Epithelial cell of esophagus (primary cell): ENCODE data around the gene IL23R.
"Not testable (repeated sequence)": the region's sequence is repeated elsewhere in the genome, so short reads cannot be mapped to it uniquely, and the experiment has no call there.

Experiments
- DNase-seq: peaks from one replicate; pipeline ENCODE4 v3.0.0; 2010; ENCODE audit warnings: low read depth
- H3K4me3 ChIP-seq: 2 replicates; pipeline ENCODE4 v1.5.1; 2011; ENCODE audit warnings: mild to moderate bottlenecking, low read length, control low read depth
- TF ChIP-seq, protein P1 (sequence below): IDR thresholded peaks from 2 replicates; pipeline ENCODE4 v1.5.1; 2011; ENCODE audit warnings: low read depth, mild to moderate bottlenecking, low read length, control low read depth, inconsistent platforms; ENCODE audit not compliant: insufficient read depth; ENCODE audit errors: missing control alignments

The IL23R gene

DNA sequence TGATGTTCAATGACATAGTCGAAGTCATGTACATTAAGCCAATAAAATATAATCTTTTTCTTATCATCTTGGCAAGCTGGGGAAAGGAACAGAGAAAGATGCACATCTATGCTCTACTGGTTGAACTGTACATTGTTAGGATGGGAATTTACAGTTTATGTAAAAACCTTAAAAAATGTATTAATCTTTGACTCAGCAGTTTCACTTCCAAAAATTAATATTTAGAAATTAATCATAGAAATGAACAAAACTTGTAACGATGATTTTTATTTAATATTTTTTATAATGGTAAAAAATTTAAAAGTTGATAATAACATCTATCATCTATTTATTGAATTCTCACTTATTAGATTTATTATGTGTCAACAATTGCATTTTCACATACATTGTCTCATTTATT is 25.8 kb upstream of the IL23R start:
- TF ChIP-seq, protein P1, sequence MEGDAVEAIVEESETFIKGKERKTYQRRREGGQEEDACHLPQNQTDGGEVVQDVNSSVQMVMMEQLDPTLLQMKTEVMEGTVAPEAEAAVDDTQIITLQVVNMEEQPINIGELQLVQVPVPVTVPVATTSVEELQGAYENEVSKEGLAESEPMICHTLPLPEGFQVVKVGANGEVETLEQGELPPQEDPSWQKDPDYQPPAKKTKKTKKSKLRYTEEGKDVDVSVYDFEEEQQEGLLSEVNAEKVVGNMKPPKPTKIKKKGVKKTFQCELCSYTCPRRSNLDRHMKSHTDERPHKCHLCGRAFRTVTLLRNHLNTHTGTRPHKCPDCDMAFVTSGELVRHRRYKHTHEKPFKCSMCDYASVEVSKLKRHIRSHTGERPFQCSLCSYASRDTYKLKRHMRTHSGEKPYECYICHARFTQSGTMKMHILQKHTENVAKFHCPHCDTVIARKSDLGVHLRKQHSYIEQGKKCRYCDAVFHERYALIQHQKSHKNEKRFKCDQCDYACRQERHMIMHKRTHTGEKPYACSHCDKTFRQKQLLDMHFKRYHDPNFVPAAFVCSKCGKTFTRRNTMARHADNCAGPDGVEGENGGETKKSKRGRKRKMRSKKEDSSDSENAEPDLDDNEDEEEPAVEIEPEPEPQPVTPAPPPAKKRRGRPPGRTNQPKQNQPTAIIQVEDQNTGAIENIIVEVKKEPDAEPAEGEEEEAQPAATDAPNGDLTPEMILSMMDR = no peak
- H3K4me3 ChIP-seq = no peak overlapping the region
- no peak for DNase-seq

DNA sequence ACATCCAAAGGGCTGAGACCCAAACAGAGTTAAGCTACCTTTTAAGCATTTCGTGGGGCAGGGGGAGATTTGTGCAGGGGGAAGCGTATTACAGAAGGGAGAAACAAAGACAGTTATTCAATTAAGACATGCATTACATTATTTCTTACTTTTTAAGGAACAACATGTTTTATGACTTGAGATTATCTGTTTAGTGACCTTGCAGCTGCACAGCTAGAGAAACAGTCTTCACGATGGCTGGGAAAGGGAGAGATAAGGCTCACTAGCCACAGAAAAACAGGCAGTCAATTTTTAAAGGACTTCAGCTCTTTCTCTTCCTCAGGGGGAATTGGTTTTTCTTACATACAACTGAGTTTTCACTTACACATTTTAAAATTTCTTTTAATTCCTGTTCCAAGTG is 24.4 kb upstream of the IL23R start:
- DNase-seq, H3K4me3 ChIP-seq: not testable (repeated sequence)

DNA sequence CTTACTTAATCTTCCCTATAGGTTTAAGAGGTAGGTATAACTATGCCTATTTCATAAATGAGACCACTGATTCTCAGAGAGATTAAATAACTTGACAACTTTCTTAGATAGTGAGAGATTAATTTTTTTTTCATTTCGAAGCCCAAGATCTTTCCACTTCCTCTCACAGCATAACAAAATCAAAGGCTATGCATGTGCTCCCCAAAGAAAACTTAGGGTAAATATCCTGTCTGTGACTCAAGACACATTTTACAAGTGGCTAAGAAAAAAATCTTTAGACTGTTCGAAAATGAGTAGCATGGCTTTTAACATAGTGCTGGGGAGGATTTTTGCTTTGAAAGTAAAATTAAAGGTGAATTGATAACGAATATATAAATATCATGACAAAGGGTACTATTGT is 23.3 kb upstream of the IL23R start:
- no peak overlapping the region for H3K4me3 ChIP-seq
- no peak for DNase-seq
- TF ChIP-seq, protein P1 = no peak

DNA sequence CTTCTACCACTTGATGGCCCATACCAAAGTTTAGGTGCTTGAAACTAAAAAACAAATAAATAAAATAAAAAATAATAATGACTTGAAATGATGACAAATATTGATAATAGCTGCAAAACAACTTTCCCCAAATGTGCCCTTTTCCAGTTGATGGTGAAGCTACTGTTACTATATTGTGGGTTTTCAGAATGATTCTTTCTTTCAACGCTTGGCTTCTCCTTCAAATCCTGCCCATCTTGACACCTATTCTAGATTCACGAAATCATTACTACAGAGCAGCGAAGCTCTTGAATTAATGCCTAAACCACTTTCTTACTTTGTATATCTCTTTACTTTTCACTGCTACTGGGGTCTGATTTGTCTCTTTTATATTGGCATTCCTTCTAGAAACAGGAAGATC is 22.3 kb upstream of the IL23R start:
- no peak overlapping the region for H3K4me3 ChIP-seq
- TF ChIP-seq, protein P1 = no peak
- no peak for DNase-seq

DNA sequence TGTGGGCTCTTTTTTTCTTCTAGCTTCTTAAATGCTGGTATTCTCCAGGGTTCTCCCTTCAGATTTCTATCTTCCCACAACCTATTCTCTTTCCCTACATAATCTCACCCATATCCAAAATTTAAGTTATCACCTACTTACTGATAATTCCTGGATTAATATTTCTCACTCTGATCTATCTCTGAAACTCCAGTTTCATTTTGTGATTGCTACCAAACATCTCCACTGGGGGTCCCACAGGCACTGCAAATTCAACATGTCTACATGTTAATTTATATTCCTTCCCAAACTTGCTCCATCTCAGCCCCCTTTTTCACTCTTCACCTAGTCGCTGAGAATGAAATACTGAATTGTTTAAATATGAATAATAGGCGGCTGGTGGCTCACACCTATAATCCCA is 21.6 kb upstream of the IL23R start:
- DNase-seq = peak; percentile 10
- TF ChIP-seq, protein P1 = no peak
- H3K4me3 ChIP-seq = no peak overlapping the region

DNA sequence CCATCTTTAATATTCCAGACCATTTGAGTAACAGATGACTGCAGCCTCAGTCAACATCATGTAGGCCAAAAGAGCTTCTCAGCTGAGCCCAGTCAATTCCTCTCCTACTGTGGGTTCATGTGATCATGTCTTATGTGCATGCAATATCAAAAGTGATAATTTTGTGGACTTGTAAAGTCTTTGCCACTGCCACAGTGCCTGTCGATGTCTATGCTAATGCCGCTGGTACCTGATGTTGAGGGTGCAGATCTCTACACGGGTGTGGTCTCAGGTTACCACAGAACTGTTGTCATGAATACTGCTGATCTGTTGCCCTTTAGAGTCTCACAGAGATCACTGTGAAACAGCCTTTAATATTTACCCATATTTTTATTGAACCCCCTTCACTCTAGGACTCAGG is 20.2 kb upstream of the IL23R start:
- no peak overlapping the region for H3K4me3 ChIP-seq
- TF ChIP-seq, protein P1 = no peak
- DNase-seq = no peak

DNA sequence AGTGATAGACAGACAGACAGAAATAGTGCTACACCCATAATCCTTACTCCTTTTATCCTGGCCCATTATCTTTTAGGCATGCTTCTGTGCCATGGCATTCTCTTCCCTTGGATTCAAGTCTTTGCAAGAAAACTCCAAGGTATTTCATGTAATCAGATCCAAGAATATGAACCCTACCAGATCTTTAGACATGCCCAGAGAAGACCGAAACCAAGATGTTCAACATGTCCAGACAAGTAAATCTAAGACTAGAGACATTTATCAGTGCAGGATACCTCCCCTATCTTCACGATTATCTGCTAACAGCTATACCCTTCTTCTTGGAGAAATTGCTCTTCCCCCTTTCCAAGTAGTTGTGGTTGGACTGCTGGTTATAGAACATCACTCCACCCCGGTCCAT is 19.7 kb upstream of the IL23R start:
- TF ChIP-seq, protein P1 = no peak
- H3K4me3 ChIP-seq = no peak overlapping the region
- peak; percentile 57 for DNase-seq

DNA sequence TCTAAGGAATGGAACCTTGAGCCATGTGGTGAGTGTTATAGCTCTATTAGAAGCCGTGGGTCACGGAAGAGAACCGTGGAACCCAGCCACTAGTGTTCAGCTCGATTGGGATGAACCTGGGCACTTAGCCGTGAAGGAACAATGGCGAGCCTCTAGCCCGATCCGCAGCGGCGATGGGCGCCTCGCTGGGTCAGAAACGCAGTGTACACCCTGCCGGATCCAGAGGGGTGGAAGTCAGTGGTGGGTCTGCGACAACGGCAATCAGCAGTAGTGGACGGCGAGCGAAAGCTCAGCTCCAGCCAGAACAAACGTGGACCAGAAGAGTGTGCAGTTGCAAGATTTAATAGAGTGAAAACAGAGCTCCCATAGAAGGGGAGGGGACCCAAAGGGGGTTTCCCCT is 18.3 kb upstream of the IL23R start:
- not testable (repeated sequence) for DNase-seq, H3K4me3 ChIP-seq
